Thyroid gland (tissue), 4 donors: ENCODE data around the gene WDR93.

Experiments
- POLR2A ChIP-seq, 2 donors: fragments of 450-650 bp; IDR thresholded peaks; one replicate each; pipeline ENCODE4 v1.6.1; 2017; ENCODE audit warnings: antibody characterized with exemption in 2 of 2, mild to moderate bottlenecking in 2 of 2, moderate library complexity in 1 of 2
- TF ChIP-seq, protein P1 (sequence below), 6 experiments: fragments of 200-600 bp in 3 of 6; fragments of 450-650 bp in 3 of 6; sonication (generic) in 3 of 6; IDR thresholded peaks; one replicate each; pipeline ENCODE4 v1.5.1; 2016 to 2019; ENCODE audit warnings: antibody characterized with exemption in 6 of 6, mild to moderate bottlenecking in 2 of 6, inconsistent platforms in 1 of 6, moderate library complexity in 1 of 6

DNA sequence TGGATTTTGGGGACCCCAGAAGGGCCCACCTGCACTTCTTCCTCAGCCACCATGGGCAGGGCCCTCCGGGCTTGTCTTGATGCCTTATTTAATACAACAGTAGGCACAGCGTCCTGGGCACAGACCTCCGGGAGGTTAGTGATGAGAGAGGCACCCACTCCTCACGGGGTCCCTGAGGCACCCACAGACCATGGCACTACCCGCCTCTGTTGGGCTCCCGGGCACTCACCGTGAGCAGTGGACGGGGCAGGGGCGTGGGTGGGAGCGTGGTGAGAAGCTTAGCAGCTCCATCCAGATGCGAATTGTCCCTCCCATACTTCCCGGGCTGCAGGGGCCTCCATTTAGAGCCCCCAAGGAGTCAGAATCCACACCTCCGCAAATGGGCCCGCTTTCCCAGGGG is 85.2 kb downstream of the WDR93 start:
- TF ChIP-seq, protein P1, sequence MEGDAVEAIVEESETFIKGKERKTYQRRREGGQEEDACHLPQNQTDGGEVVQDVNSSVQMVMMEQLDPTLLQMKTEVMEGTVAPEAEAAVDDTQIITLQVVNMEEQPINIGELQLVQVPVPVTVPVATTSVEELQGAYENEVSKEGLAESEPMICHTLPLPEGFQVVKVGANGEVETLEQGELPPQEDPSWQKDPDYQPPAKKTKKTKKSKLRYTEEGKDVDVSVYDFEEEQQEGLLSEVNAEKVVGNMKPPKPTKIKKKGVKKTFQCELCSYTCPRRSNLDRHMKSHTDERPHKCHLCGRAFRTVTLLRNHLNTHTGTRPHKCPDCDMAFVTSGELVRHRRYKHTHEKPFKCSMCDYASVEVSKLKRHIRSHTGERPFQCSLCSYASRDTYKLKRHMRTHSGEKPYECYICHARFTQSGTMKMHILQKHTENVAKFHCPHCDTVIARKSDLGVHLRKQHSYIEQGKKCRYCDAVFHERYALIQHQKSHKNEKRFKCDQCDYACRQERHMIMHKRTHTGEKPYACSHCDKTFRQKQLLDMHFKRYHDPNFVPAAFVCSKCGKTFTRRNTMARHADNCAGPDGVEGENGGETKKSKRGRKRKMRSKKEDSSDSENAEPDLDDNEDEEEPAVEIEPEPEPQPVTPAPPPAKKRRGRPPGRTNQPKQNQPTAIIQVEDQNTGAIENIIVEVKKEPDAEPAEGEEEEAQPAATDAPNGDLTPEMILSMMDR (IDR thresholded peaks at IDR 0.05) = no peak
- TF ChIP-seq POLR2A (IDR thresholded peaks at IDR 0.05) = no peak
